Stomach (tissue), 4 donors: Measurements from ENCODE around the gene LRFN2.

Source experiments
- CTCF ChIP-seq, 7 experiments: fragments of 450-650 bp in 4 of 7; fragments of 200-600 bp in 3 of 7; sonication (generic) in 3 of 7; IDR thresholded peaks; one replicate each; pipeline ENCODE4 v1.5.1; 2016 to 2019; ENCODE audit warnings: antibody characterized with exemption in 7 of 7, control low read depth in 2 of 7, mild to moderate bottlenecking in 1 of 7
- POLR2AphosphoS5 ChIP-seq, 3 donors: sonication (generic); formaldehyde crosslinking; IDR thresholded peaks; one replicate each; pipeline ENCODE4 v1.6.1; 2016; ENCODE audit warnings: antibody characterized with exemption in 3 of 3

- TF ChIP-seq POLR2AphosphoS5 (IDR thresholded peaks at IDR 0.05) (no peak), CTCF (IDR thresholded peaks at IDR 0.05) (no peak)
Measured at GRCh38 chr6:40442591-40442990, 144.6 kb downstream of the LRFN2 start.
